Heart left ventricle (tissue), 16 donors: ENCODE measurements around the gene SPTBN4. TPM values are rescaled to one million over a fixed set of nuclear protein-coding genes. Genes with fewer than 3 reads are reported as not detected.
A peak's percentile ranks its signal among the peaks of the same experiment; 100 is the strongest.

ENCODE experiments used
- ATAC-seq, 4 donors: fragments of 200-7000 bp; cut with Tn5 transposase; one replicate each; pipeline ENCODE4 v1.9.1; 2020 to 2022; ENCODE audit warnings: moderate library complexity in 4 of 4, mild to moderate bottlenecking in 3 of 4, moderate number of reproducible peaks in 1 of 4
- DNase-seq, 5 donors: peaks; one replicate each; pipeline ENCODE4 v3.0.0-alpha.2; 2020
- H3K27ac ChIP-seq, 12 donors: fragments of 200-600 bp; sonication (generic) in 4 of 12; one replicate each; pipeline versions ENCODE4 v1.5.0 to v1.8.0; 2016 to 2022; ENCODE audit warnings: mild to moderate bottlenecking in 2 of 12
- H3K27me3 ChIP-seq, 9 donors: fragments of 200-600 bp; sonication (generic) in 2 of 9; one replicate each; pipeline versions ENCODE4 v1.5.1 to v1.8.0; 2016 to 2022; ENCODE audit warnings: mild to moderate bottlenecking in 3 of 9
- H3K36me3 ChIP-seq, 9 donors: fragments of 200-600 bp; sonication (generic) in 2 of 9; one replicate each; pipeline versions ENCODE4 v1.5.0 to v1.8.0; 2018 to 2022; ENCODE audit warnings: mild to moderate bottlenecking in 2 of 9
- H3K4me1 ChIP-seq, 12 donors: fragments of 200-600 bp; sonication (generic) in 4 of 12; one replicate each; pipeline versions ENCODE4 v1.5.0 to v1.8.0; 2016 to 2022; ENCODE audit warnings: mild to moderate bottlenecking in 3 of 12
- H3K4me3 ChIP-seq, 12 donors: fragments of 200-600 bp; sonication (generic) in 4 of 12; one replicate each; pipeline versions ENCODE4 v1.5.0 to v1.8.0; 2017 to 2022; ENCODE audit warnings: mild to moderate bottlenecking in 9 of 12, moderate library complexity in 4 of 12
- H3K9me3 ChIP-seq, 12 donors: fragments of 200-600 bp; sonication (generic) in 4 of 12; one replicate each; pipeline versions ENCODE4 v1.5.0 to v1.8.0; 2016 to 2022; ENCODE audit warnings: mild to moderate bottlenecking in 1 of 12
- CTCF ChIP-seq, 12 donors: fragments of 200-600 bp; sonication (generic) in 4 of 12; IDR thresholded peaks; one replicate each; pipeline versions ENCODE4 v1.5.0 to v1.8.0; 2018 to 2022; ENCODE audit warnings: antibody characterized with exemption in 12 of 12, mild to moderate bottlenecking in 5 of 12
- POLR2A ChIP-seq, 2 donors: fragments of 450-650 bp; IDR thresholded peaks; one replicate each; pipeline ENCODE4 v1.6.1; 2017; ENCODE audit warnings: antibody characterized with exemption in 2 of 2, mild to moderate bottlenecking in 2 of 2, moderate library complexity in 2 of 2
- WGBS, 4 donors: extraction: QIAGEN DNeasy Blood & Tissue Kit in 2 of 4; methylation state at CpG; one replicate each; pipeline versions ENCODE4 v1.1.5 to v1.1.7; 2013 to 2018; 5-methylcytosine and 5-hydroxymethylcytosine counted together
- intact Hi-C, 10 donors: fragments of 100-400 bp; cut with DNase I; formaldehyde crosslinking; loops; one replicate each; pipeline versions ENCODE4 v1.11.1 to v1.14.2; 2022
- polyA plus RNA-seq, 2 donors: library from polyadenylated mRNA; stranded (reverse); fragments of 200-250 nt; gene quantifications; one replicate each; pipeline ENCODE4 v1.2.3, GENCODE V29; 2013
- total RNA-seq, 9 donors: library from RNA; depleted of rRNA in 2 of 9; stranded (reverse); fragments of >200 nt in 2 of 9; fragmentation: NEBNext Ultra II Directional in 3 of 9; extraction: Animal tissue kit (Norgen Biotek cat#: 25700) in 3 of 9; gene quantifications; one replicate each; pipeline versions ENCODE4 v1.1.0 to v1.2.4, GENCODE V29; 2016 to 2023
- donor health status: ischemic (EF 13 %, LVEDD 7.1; RV severe dilation, severe dysfunction).
- donor health status: healthy with polysubstance abuse.
- donor health status: DM: no; HTN: yes; CAD: no.
- donor health status: DM: no; HTN: no; CAD: no.
- donor health status: ischemic (EF 25% LVEDD 6.9; RV normal size, moderate dysfunction).
- donor health status: ischemic (EF 25% LVEDD 5.7; RV mildly dilated, moderate dysfunction).
- donor health status: healthy.
- donor health status: DM: yes; HTN: yes; CAD: no.
- donor health status: ischemic (EF 35%, LVEDD 5.7; RV mildly dilated, moderate dysfunction).
- donor health status: nonischemic (EF 11% LVEDD 7.7; RV severe dilation, severe dysfunction).
- donor health status: DM: yes; HTN: yes; CAD: no.
- donor health status: PGD.
- donor health status: ischemic (EF 29% LVEDD 5.4; RV normal size, mild dysfunction).
- donor health status: nonischemic (EF 23%, LVEDD 6.1; RV moderate dilation, normal function).

Gene SPTBN4
- total and polyA plus RNA-seq, 11 donors = 1.9 to 8.7 (median 4.2) TPM

- TF ChIP-seq POLR2A (IDR thresholded peaks at IDR 0.05) (no peak), CTCF (IDR thresholded peaks at IDR 0.05) (no peak)
- intact Hi-C loops = no loop called here
- peaks cover 0 to 85% (median 44%) of the 10 kb centered on the region in 9 donors for H3K36me3 ChIP-seq
These were observed 115.7 kb downstream of the SPTBN4 start for GRCh38 chr19:40582467-40582866.

GRCh38 chr19:40583283-40583682 is 116.5 kb downstream of the SPTBN4 start:
- H3K27me3 ChIP-seq = no peaks in the 10 kb centered on the region
- DNase-seq (no peak), ATAC-seq (no peak)
- intact Hi-C loops = no loop called here
- TF ChIP-seq POLR2A (IDR thresholded peaks at IDR 0.05) = no peak
- no peak for TF ChIP-seq CTCF (IDR thresholded peaks at IDR 0.05)
- 88 to 92% (median 89%) methylated on average over 13 to 14 of the region's 14 CpGs for WGBS, 4 donors
- no peaks in the 10 kb centered on the region for H3K9me3 ChIP-seq
- peaks cover 0 to 93% (median 51%) of the 10 kb centered on the region in 9 donors for H3K36me3 ChIP-seq
- H3K4me3 ChIP-seq = no peak overlapping the region
- peaks cover 0 to 29% (median 0%) of the 10 kb centered on the region in 12 donors for H3K4me1 ChIP-seq
- H3K27ac ChIP-seq = no peak overlapping the region

More at GRCh38 chr19:40582467-40582866, 115.7 kb downstream of the SPTBN4 start:
- DNase-seq (no peak), ATAC-seq (no peak)
- Histone ChIP-seq H3K4me3 (no peak overlapping the region), H3K27me3 (no peaks in the 10 kb centered on the region), H3K9me3 (no peaks in the 10 kb centered on the region), H3K27ac (no peak overlapping the region), H3K4me1 (peaks cover 0 to 36% (median 2%) of the 10 kb centered on the region in 12 donors)
- WGBS, 4 donors = 87 to 95% (median 93%) methylated on average over 2 of the region's 2 CpGs

- DNase-seq (no peak), ATAC-seq (no peak)
- no peak for TF ChIP-seq CTCF (IDR thresholded peaks at IDR 0.05)
- TF ChIP-seq POLR2A (IDR thresholded peaks at IDR 0.05) = no peak
- Histone ChIP-seq H3K9me3 (no peaks in the 10 kb centered on the region), H3K4me1 (peaks cover 0 to 23% (median 0%) of the 10 kb centered on the region in 12 donors), H3K27me3 (no peaks in the 10 kb centered on the region), H3K36me3 (peaks cover 0 to 94% (median 51%) of the 10 kb centered on the region in 9 donors), H3K27ac (no peak overlapping the region), H3K4me3 (no peak overlapping the region)
- intact Hi-C loops = no loop called here
- 91 to 95% (median 94%) methylated on average over 5 of the region's 5 CpGs for WGBS, 4 donors
These were observed 117.2 kb downstream of the SPTBN4 start for GRCh38 chr19:40584007-40584406.

- WGBS, 4 donors = 89 to 91% (median 90%) methylated on average over 11 of the region's 11 CpGs
- H3K27me3 ChIP-seq = no peaks in the 10 kb centered on the region
- no peak overlapping the region for H3K4me3 ChIP-seq
- peak overlapping the region in 1 of 12 donors; percentile 71 for H3K27ac ChIP-seq
- no peaks in the 10 kb centered on the region for H3K9me3 ChIP-seq
- peaks cover 0 to 12% (median 0%) of the 10 kb centered on the region in 12 donors for H3K4me1 ChIP-seq
- ATAC-seq (no peak), DNase-seq (no peak)
- TF ChIP-seq CTCF (IDR thresholded peaks at IDR 0.05) = no peak
- no peak for TF ChIP-seq POLR2A (IDR thresholded peaks at IDR 0.05)
- H3K36me3 ChIP-seq = peaks cover 0 to 82% (median 44%) of the 10 kb centered on the region in 9 donors
- intact Hi-C loops = no loop called here
These were observed 118.6 kb downstream of the SPTBN4 start for GRCh38 chr19:40585241-40585981.
